ENCODE measurements around the gene KDM6B. TPM values are rescaled to one million over a fixed set of nuclear protein-coding genes. Genes with fewer than 3 reads are reported as not detected.

KDM6B gene
- total RNA-seq, 2 experiments from 2014 or later = 20.9 to 23.7 TPM

DNA sequence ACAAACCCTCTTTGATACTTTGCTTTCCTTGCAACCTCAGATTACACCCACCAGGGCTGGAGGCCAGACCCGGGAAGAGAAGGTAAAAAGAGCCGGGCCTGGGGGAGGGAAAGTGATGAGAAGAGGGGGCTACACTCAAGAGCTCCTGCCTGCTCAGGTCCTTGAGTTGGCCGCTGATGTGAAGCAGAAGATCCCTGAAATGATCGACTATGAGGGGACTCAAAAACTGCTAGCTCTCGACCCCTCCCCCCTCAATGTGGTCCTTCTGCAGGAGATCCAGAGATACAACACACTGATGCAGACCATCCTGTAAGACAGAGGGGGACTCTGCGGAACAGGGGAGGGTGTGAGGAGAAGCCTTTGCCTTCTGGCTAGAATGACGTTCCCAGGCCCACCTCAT is 2.8 kb upstream of the KDM6B start:
- peaks cover 17% of the 10 kb centered on the region for H3K4me1 Mint-ChIP-seq
- H3K36me3 Mint-ChIP-seq (ENCODE audit: low read depth) = no peaks in the 10 kb centered on the region
- H3K4me3 Mint-ChIP-seq = no peak overlapping the region
- H3K27ac Mint-ChIP-seq = no peak overlapping the region
- CTCF ChIA-PET = interaction anchor here (1.0 to 1.7 kb wide), 2 partner anchors 14 to 159 kb away, joined by 3 to 5 read pairs; no protein-coding TSS in a partner anchor
- no peak for DNase-seq
- POLR2A ChIA-PET = no interaction called here
- no peaks in the 10 kb centered on the region for H3K9me3 Mint-ChIP-seq
- H3K27me3 Mint-ChIP-seq = peaks cover 40% of the 10 kb centered on the region

DNA sequence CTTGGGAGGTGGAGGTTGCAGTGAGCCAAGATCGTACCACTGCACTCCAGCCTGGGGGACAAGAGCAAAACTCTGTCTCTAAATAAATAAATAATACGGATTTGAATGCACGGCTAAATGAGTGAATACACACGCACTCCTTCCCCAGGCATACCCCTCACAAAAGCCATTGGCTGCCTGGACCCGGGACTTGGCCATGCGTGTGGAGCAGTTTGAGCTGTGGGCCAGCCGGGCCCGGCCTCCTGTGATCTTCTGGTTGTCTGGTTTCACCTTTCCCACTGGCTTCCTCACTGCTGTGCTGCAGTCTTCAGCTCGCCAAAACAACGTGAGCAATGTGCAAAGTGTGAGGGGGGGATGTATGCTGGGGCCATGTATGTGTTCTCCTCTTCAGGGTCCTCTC is 1.6 kb upstream of the KDM6B start:
- ChIA-PET POLR2A (interaction anchor here (1.8 to 3.7 kb wide), 2 partner anchors 21 to 24 kb away, joined by 5 to 26 read pairs; partner anchors contain the start of genes CYB5D1, NAA38 and TMEM88), CTCF (interaction anchor here (0.7 to 4.4 kb wide), 4 partner anchors 7 to 89 kb away, joined by 5 to 34 read pairs (median 14); no protein-coding TSS in a partner anchor)
- no peak overlapping the region for H3K27ac Mint-ChIP-seq
- H3K27me3 Mint-ChIP-seq = peaks cover 32% of the 10 kb centered on the region
- DNase-seq = no peak
- H3K4me1 Mint-ChIP-seq = peaks cover 29% of the 10 kb centered on the region
- H3K9me3 Mint-ChIP-seq = no peaks in the 10 kb centered on the region
- no peaks in the 10 kb centered on the region for H3K36me3 Mint-ChIP-seq (ENCODE audit: low read depth)
- no peak overlapping the region for H3K4me3 Mint-ChIP-seq

DNA sequence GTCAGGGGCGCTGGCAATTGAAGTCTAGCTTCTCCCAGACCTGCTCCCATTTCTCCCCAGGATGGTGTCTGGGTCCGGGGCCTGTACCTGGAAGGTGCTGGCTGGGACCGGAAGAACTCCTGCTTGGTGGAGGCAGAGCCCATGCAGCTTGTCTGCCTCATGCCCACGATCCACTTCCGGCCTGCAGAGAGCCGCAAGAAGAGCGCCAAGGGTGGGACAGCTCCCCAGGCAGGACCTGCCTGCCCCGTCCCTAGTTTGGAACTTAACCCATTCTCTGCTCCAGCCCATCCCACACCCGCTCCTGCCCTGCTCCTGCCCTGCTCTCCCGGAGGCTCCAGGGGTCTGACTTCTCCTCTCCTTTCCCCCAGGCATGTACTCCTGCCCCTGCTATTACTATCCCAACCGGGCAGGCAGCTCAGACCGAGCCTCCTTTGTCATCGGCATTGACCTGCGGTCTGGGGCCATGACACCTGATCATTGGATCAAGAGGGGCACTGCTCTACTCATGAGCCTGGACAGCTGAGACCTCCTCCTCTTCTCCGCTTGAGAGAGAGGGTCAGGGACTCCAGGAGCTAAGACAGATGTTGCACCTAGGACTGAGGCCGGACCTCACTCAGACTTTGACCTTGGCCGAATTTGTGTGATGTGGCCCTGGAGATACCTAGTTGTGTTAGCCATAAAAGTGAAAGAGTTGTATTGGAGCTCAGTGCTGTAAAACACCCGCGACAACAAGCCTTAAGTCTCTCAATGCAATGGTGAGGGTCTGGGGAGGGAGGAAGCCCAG is 814 bp upstream of the KDM6B start:
- ChIA-PET POLR2A (interaction anchor here (0.5 to 6.4 kb wide), 8 partner anchors 8 to 249 kb away, joined by 3 to 30 read pairs (median 5); partner anchors contain the start of genes CYB5D1, MPDU1, NAA38 and TMEM88), CTCF (interaction anchor here (0.7 to 4.4 kb wide), 8 partner anchors 8 to 169 kb away, joined by 3 to 34 read pairs (median 6); partner anchors contain the start of genes GUCY2D and NAA38)
- DNase-seq = no peak
- H3K27me3 Mint-ChIP-seq = peaks cover 26% of the 10 kb centered on the region
- peaks cover 33% of the 10 kb centered on the region for H3K4me1 Mint-ChIP-seq
- no peak overlapping the region for H3K27ac Mint-ChIP-seq
- H3K36me3 Mint-ChIP-seq (ENCODE audit: low read depth) = no peaks in the 10 kb centered on the region
- H3K9me3 Mint-ChIP-seq = no peaks in the 10 kb centered on the region
- H3K4me3 Mint-ChIP-seq = peak overlapping the region; percentile 85

DNA sequence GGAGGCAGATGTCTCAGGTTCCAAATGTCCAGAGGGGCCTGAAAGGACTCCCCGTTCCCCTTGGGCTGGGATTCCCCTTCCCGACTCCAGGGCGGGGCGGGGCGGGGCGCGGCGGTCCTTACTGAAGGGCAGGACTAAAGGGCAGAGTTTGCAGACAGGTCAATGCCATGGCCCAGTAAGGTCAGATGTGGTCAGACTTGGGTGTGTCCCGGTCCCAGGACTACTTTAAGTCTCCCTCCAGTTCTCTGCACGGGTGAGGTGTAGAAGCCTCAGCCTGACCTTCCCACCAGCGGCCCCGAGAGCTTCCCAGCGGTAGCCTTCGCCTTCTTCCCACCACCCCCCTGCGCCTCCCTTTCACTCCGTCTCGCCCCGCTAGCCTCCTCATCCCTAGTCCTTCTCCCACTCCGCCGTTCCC is 532 bp downstream of the KDM6B start:
- ChIA-PET POLR2A (interaction anchor here (0.7 to 6.4 kb wide), 12 partner anchors 8 to 355 kb away, joined by 3 to 30 read pairs (median 7); partner anchors contain the start of genes CNTROB, CYB5D1, NAA38 and RNF227), CTCF (interaction anchor here (0.6 to 4.4 kb wide), 22 partner anchors 9 to 394 kb away, joined by 3 to 34 read pairs (median 5); partner anchors contain the start of genes ALOXE3, KCNAB3, NAA38 and RNF227)
- H3K4me1 Mint-ChIP-seq = peaks cover 45% of the 10 kb centered on the region
- H3K27me3 Mint-ChIP-seq = peaks cover 21% of the 10 kb centered on the region
- DNase-seq = peak; percentile 51
- H3K27ac Mint-ChIP-seq = peak overlapping the region; percentile 91
- H3K4me3 Mint-ChIP-seq = peak overlapping the region; percentile 95
- no peaks in the 10 kb centered on the region for H3K36me3 Mint-ChIP-seq (ENCODE audit: low read depth)
- no peaks in the 10 kb centered on the region for H3K9me3 Mint-ChIP-seq

DNA sequence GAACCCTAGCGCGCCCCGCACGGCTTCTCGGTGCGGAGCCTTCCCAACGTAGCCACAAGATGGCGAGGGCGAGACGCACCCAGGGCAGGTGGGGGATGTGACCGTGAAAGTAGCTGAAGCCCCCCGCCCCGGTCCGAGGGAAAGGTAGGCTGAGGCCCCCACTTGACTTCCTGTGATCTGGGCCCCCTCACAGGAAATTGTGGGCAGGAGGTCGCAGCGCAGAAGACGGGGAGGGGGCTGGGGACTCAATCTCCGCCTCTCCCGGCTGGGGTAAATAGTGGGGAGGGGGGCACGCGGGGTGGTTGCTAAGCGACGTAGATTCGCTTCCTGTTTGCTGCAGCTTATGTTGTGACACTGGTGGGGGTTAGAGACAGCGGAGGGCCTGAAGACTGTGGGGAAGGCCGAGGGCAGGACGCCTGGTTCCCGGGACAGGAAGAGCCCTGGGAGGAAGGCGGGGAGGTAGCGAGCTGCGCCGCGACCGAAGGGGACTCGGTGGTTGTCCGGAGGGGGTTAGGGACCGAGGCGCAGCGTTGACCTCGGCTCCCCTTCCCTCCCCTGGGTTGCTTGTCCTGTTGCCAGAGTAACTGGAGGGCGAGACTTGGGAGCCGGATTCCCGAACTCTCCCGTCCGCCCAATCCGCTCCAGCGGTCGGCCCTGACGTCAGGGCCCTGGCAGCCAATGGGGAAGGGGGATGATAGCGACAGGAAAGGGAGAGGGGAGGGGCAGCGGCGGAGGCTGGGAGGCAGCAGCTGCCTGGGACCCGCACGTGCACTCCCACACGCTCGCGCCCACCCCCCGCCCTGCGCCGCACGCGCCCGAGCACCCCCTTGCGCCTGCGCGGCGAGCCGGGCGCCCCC is 1.2 kb downstream of the KDM6B start:
- peak; percentile 89 for DNase-seq
- Mint-ChIP-seq H3K27me3 (peaks cover 20% of the 10 kb centered on the region), H3K27ac (peak overlapping the region; percentile 91), H3K4me3 (peak overlapping the region; percentile 95), H3K36me3 (ENCODE audit: low read depth) (no peaks in the 10 kb centered on the region), H3K9me3 (no peaks in the 10 kb centered on the region), H3K4me1 (peaks cover 52% of the 10 kb centered on the region)
- ChIA-PET CTCF (interaction anchor here (0.6 to 4.4 kb wide), 27 partner anchors 10 to 395 kb away, joined by 3 to 34 read pairs (median 4); partner anchors contain the start of genes ALOXE3, KCNAB3, NAA38 and RNF227), POLR2A (interaction anchor here (0.7 to 6.4 kb wide), 12 partner anchors 8 to 355 kb away, joined by 3 to 30 read pairs (median 7); partner anchors contain the start of genes CNTROB, CYB5D1, NAA38 and RNF227)

DNA sequence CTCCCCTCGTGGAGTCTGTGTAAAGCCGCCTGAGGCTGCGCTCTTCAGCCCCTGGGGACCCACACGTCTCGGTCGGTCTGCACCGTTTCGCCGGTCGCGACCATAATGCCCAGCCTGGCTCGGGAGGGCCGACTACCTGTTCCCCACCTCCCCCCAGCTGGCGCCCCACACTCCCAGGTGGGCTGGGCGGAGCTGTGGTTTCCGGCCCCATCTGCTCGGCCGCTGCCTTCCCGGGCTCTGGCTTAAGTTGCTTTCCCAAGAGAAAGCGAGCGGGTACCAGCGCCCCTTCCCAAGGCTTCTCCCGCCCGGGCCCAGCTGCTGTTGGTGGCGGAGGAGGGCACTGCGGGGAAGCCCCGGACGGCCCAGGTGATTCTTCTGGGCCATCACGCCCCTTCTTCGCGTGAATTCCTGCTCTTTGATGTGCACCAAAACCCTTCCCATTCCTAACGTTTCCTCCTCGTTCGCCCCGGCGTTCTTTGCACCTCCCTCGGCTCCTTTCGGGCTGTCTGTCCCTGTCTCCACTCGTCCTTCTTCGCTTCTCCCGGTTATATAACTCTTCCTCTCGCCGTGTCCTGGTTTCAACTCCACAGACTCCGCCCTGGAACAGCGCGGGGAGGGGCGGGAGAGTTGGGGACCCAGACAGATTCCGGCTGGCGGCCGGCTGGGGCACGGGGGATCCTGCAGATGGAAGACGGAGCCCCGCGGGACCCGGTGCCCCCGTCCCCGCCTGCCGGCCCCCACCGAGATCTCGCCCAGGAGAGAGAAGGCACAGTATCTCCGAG is 2.0 kb downstream of the KDM6B start:
- Mint-ChIP-seq H3K27ac (peak overlapping the region; percentile 59), H3K4me3 (peak overlapping the region; percentile 95), H3K27me3 (peaks cover 14% of the 10 kb centered on the region), H3K9me3 (no peaks in the 10 kb centered on the region), H3K4me1 (peaks cover 60% of the 10 kb centered on the region), H3K36me3 (ENCODE audit: low read depth) (peaks cover 4% of the 10 kb centered on the region)
- ChIA-PET POLR2A (interaction anchor here (1.0 to 6.4 kb wide), 11 partner anchors 7 to 154 kb away, joined by 3 to 30 read pairs (median 7); partner anchors contain the start of genes CNTROB, CYB5D1, NAA38 and RNF227), CTCF (interaction anchor here (0.9 to 4.4 kb wide), 19 partner anchors 9 to 225 kb away, joined by 3 to 34 read pairs (median 5); partner anchors contain the start of genes KCNAB3, NAA38, RNF227 and TP53)
- DNase-seq = peak; percentile 32

DNA sequence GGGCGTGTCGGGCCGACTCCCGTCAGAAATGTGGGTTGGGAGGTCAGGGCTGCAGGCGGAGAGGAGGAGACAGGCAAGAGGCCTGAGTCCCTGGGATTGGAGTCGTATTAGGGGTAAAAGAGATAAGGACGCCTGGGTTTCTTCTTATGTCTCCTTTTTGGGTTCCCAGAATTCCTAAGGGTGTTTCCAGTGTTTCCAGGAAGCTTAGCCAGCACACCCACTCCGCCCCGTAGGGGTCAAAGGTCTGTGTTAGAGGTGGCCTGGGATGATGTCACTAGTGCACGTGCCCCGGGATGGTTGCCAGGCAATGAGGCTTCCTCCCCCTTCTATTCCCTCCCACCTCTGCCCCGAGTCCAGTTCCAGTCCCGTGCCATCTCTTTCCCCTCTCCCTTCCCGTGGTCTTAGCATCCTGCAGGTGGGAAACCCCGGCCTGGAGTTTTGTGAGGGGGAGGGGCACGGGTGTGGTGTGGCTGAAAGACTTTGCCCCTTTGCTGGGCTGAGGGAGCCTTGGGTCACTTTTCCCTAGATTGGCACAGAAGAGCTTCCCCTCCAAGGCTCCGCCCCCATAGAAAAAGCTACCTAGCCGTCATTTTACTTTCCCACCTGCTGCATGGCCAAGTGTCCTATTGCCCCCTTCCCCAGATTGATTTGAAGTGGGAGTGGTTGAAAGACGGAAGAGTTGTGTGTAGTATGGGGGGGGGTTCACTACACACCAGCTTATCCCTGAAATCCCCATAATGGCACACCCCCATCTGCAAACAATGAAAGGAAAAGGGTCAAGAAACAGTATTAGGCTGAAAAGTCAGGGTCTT is 2.8 kb downstream of the KDM6B start:
- Mint-ChIP-seq H3K27me3 (peaks cover 9% of the 10 kb centered on the region), H3K4me1 (peaks cover 65% of the 10 kb centered on the region), H3K9me3 (no peaks in the 10 kb centered on the region), H3K4me3 (peak overlapping the region; percentile 95), H3K36me3 (ENCODE audit: low read depth) (peaks cover 8% of the 10 kb centered on the region), H3K27ac (peak overlapping the region; percentile 59)
- ChIA-PET CTCF (interaction anchor here (0.9 to 3.4 kb wide), 5 partner anchors 14 to 153 kb away, joined by 3 to 24 read pairs (median 3); partner anchors contain the start of gene NAA38), POLR2A (interaction anchor here (0.8 to 6.4 kb wide), 6 partner anchors 8 to 150 kb away, joined by 3 to 30 read pairs (median 6); partner anchors contain the start of gene TP53)
- peak; percentile 56 for DNase-seq

DNA sequence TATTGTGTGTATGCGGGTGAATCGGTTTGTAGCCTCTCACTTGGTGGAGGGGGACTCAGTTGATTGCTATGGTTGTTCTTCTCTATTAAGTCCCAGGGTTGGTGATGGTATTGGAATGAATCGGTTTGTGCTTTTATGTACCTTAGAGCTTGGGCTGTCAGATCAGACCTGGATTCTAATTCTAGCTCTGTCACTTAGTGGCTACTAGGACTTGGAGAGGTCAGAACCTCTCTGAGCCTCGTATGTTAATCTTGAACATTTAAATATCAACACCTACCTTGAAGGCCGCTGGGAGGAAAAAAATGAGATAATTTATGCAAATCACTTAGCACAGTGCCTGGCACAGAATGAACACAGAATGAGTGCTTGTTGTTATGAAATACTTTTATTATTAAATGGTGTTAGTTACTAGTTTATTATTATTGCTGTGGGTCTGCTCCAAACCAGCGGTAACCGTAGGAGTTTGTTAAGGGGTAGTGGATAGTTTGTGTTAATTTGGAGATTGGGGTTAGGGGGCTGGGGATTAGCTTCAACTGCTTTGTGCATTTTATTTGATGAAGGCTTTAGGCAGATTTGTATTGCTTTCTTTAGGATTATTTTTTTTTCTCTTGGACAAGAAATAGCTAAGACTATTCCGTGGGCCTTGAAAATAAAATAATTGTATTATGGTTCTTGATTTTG is 3.5 kb downstream of the KDM6B start:
- Mint-ChIP-seq H3K9me3 (no peaks in the 10 kb centered on the region), H3K27me3 (peaks cover 8% of the 10 kb centered on the region), H3K27ac (peak overlapping the region; percentile 22), H3K36me3 (ENCODE audit: low read depth) (peaks cover 8% of the 10 kb centered on the region), H3K4me3 (peak overlapping the region; percentile 95), H3K4me1 (peaks cover 65% of the 10 kb centered on the region)
- ChIA-PET CTCF (interaction anchor here (0.9 to 1.3 kb wide), 4 partner anchors 14 to 153 kb away, joined by 3 to 6 read pairs (median 3); no protein-coding TSS in a partner anchor), POLR2A (interaction anchor here (0.5 to 6.4 kb wide), 6 partner anchors 11 to 336 kb away, joined by 3 to 30 read pairs (median 3); no protein-coding TSS in a partner anchor)
- DNase-seq = no peak

DNA sequence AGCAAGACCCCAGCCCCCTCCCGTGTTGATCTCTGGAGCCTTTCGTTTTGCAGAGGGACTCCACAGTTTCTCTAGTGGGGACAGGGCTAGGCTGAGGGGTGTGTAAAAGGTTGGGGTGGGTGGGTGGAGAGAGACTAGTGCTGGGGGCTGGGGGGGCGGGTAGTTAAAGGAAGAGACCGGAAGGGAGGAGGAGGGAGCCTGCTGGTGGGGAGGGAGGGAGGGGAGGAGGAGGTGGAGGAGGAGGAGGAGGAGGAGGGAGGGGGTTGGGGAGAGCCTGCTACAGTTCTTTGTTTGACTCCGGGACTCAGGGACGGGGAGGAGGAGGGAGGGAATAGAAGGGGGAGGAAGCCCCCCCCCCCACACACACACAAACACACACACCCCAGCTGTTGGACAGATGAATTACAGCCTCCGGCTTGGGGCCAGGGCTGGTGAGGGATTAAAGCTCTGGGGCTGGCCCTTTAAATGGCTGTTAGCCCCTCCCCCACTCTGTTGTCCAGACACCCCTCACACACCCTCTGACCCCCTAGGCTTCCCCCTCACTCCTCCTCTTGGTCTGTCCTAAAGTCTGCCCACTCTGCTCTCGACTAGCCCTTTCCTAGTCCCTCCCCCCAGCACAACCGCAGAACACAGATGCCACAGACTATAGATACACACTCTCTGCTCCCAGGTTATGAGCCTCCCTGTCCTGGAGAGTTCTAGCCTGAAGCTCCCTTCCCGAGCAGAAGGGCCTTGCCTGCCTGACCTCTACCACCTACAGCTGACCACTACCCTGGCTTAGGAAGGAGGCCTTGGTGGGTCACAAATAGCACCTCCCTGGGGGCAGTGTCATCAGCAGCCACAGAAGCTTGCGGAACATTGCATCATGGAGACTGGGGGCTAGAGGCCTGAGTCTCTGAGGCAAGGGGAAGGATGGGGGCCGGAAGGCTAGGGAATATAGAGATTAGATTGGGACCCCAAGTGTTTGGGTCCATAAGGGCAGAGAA is 4.4 kb downstream of the KDM6B start:
- no peak for DNase-seq
- Mint-ChIP-seq H3K4me1 (peaks cover 63% of the 10 kb centered on the region), H3K27ac (peak overlapping the region; percentile 45), H3K36me3 (ENCODE audit: low read depth) (peaks cover 12% of the 10 kb centered on the region), H3K4me3 (peak overlapping the region; percentile 95), H3K9me3 (no peaks in the 10 kb centered on the region), H3K27me3 (peaks cover 4% of the 10 kb centered on the region)
- ChIA-PET POLR2A (interaction anchor here (0.5 to 6.4 kb wide), 4 partner anchors 10 to 335 kb away, joined by 3 to 30 read pairs (median 4); no protein-coding TSS in a partner anchor), CTCF (interaction anchor here (0.8 to 0.9 kb wide), 2 partner anchors 13 to 19 kb away, joined by 3 read pairs; partner anchors contain the start of gene NAA38)

All from activated CD4-positive, alpha-beta memory T cell treated with anti-CD3 and anti-CD28 coated beads, Interleukin-2, amount 10 ng/mL, durations not matched to agents 7 days and 5 days (primary cell).